PC-9 (cell line): ENCODE data around the gene PLAAT3.

Source experiments
- CTCF ChIP-seq: fragments of 200-600 bp; sonication (generic); conservative IDR thresholded peaks from 2 replicates; pipeline ENCODE4 v1.6.1; 2017; ENCODE audit warnings: mixed run types, antibody characterized with exemption, mild to moderate bottlenecking, moderate library complexity
- EZH2 ChIP-seq: fragments of 200-600 bp; sonication (generic); IDR thresholded peaks from 2 replicates; pipeline ENCODE4 v1.8.0; 2017; ENCODE audit warnings: antibody characterized with exemption, low read depth

DNA sequence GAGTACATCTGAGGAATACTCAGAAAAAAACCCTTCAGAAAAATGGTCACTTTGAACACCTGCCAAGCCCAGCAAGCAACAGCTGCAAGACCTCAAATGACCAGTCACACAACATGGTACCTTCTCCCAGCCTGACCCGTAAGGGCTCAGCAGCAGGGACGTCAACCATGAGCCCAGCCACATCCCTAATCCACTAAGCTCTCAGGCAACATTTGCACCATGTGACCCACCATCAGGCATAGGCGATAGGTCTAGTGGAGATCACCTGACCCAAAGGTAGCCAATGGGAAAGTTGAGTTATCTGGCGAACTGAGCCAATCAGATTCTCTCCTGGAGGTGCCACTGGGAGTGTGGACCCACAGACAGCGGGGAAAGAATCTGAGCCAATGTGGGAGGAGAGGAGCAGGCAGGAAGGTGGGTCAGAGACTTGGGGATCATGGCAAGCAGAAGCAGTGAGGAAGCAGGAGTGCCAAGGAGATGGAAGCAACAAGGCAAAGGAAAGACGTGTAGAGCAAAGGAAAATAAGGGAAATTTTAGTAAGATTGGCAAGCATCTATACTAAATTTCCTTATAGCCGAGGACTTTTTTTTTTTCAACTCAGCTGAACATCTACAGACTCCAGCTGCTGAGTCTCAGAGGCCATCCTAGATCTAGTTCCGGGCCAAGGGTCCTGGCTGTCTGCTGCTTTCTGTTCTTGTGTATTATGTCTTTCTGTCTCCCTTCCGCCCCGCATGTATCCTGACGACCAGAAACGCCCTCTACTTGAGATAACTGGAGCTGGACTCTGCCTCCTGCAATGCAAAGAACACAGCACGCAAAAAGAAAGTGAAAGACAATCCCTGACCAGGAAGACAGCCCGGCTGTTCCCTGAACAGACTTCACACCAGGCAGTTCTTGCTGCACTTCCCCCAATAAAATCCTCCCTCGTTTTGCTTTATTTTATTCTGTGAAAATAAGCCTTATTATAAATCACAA lies 40.1 kb downstream of the PLAAT3 start:
- no peak for TF ChIP-seq CTCF
- no peak for TF ChIP-seq EZH2
